Epidermal melanocyte (primary cell): ENCODE results near the gene GPC3.
"Not testable (repeated sequence)": the region's sequence is repeated elsewhere in the genome, so short reads cannot be mapped to it uniquely, and the experiment has no call there.

Source experiments
- DNase-seq: peaks from one replicate; pipeline ENCODE4 v3.0.0; 2011; ENCODE audit warnings: low spot score; ENCODE audit not compliant: insufficient read length

The GPC3 gene

GRCh38 chrX:133985164-133985966 lies at the start of gene GPC3:
GPC3 (minus strand) TSS chrX:133985594.
- DNase-seq = peak; percentile 33

DNA sequence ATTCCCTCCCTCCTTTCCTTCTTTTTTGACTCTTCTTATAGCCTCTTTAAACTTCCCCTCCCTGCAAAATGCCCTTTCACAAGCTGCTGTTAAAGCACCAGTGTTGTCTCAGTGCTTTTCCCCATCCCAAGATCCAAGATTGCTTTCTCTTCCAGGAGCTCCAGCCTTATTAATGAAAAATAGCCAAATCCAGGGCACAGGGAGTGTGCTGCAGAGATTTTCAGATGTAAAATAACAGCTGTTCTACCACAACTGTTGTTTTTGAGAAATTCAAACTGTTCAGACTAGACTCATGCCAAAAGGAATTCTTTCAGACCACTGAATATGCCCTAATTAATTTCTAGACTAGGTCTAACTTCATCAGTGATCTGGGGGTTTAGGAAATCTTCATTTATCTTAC lies 47.0 kb upstream of the GPC3 start:
- no peak for DNase-seq

GRCh38 chrX:134026565-134027311 lies 41.3 kb upstream of the GPC3 start:
- no peak for DNase-seq

DNA sequence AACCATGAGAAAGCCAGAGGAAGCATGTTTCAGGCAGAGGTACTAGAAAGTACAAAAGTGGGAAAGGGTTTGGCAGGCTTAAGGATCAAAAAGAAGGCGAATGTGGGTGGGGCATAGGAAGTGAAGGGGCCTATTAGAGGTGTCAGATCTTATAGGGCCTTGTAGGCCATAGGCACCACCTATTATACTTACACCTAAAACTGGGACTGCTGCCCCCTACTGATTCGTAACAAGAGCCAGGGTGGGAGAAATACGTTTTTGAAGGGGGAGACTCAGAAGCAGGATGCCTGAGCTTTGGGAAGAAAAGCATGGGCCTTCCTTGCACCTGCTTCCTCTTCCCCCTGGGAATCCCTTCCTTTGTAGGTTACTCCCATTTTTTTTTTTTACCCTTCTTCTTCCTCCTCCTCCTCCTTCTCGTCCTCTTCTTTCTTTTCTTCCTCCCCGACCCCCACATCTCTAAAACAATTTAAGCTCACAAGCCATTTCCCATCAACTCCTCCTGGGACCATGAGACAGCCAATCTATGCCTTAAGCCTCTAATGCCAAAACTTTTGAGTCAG lies 40.7 kb upstream of the GPC3 start:
- no peak for DNase-seq

DNA sequence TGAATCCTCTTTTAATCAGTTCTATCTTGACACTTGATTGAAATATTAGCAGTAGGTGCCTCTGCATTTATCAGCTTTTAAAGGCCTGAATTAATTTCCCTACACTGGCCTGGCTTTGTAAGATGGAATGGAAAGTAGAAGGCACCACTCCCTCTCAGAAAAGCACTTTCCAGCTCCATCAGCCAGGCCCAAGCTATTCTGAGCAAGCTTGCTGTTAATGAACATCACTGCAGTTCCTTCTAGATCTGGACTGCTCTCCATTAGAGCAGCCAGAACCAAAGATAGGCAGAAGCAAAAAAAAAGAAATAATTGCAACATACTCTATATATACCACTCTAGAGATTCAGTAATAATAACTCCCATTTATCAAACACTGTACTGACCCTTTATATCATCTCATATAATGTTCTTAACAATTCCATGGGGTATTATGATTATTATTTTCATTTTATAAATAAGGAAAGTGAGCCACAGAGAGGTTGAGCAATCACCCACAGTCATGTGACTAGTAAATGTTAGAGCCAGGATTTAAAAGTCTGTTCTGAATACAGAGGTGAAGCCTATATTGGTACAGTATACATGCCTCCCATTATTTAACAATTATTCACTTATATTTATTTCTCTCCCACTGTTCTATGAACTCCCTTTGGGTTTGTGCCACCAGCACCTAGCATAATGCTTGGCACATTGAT lies 39.4 kb upstream of the GPC3 start:
- no peak for DNase-seq

- DNase-seq = no peak
Measured at GRCh38 chrX:134023851-134024281, 38.5 kb upstream of the GPC3 start.

GRCh38 chrX:134020910-134021309 lies 35.5 kb upstream of the GPC3 start:
- DNase-seq = no peak

DNA sequence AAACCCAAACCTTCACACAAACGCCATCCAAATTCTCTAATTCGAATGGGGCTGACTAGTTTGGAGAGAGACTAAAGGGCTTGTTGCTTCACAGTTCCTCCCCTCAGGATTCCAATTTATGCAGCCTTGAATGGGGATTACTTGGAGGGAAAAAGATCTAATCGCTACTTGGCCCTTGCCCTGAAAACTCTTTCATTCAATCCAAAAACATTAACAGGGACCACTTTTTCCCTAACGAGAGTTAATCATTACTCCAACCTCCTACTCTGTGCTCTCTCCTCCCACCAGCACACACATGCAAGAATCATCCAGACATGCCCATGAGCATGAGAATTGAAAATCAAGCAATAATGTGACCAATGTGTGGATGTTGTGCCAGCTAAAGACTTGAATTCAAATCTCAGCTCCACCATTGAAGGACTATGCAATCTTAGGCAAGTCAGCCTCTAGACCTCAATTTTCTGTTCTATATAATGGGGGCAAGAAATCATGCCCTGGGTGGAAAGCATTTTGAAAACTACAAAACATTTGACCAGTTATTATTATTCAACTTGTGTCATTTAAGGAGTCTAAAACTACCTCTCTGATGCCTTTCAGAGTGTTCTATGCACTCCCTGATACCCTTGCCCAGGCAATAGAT lies 34.3 kb upstream of the GPC3 start:
- no peak for DNase-seq

GRCh38 chrX:134016309-134016708 lies 30.9 kb upstream of the GPC3 start:
- not testable (repeated sequence) for DNase-seq

DNA sequence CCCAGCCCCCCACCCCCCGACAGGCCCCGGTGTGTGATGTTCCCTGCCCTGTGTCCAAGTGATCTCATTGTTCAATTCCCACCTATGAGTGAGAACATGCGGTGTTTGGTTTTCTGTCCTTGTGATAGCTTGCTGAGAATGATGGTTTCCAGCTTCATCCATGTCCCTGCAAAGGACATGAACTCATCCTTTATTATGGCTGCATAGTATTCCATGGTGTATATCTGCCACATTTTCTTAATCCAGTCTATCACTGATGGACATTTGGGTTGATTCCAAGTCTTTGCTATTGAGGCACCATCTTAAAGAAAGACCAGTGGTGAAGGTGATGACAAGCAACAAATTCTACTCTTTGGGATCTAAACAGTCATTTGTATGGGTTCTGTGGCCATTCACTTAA lies 30.1 kb upstream of the GPC3 start:
- not testable (repeated sequence) for DNase-seq

- no peak for DNase-seq
Measured at GRCh38 chrX:134013524-134013923, 28.1 kb upstream of the GPC3 start.

GRCh38 chrX:134013092-134013497 lies 27.7 kb upstream of the GPC3 start:
- DNase-seq = no peak

GRCh38 chrX:134010690-134011089 lies 25.3 kb upstream of the GPC3 start:
- no peak for DNase-seq

GRCh38 chrX:134007716-134008115 lies 22.3 kb upstream of the GPC3 start:
- no peak for DNase-seq

DNA sequence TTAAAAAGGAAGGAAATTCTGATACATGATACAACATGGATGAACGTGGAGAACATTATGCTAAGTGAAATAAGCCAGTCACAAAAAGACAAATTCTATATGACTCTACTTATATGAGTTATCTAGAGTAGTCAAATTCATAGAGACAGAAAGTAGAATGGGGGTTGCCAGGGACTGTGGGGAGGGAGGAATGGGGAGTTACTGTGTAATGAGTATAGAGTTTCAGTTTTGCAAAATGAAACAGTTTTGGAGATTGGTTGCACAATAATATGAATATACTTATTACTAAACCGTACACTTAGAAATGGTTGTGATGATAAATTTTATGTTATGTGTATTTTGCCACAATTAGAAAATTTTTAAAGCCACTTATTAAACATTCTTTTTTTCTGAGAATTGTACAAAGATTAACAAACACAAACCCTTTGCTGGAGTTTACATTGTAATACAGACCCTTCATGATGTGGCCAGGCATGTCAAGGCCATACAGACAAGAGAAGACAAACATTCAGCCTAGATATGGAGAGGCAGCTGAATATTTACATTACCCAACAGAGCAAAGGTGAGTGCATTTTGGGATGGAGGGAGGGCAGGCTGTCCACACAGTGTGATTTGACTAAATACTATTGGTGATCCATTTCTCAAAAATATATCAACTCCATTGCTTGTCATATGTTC lies 21.2 kb upstream of the GPC3 start:
- no peak for DNase-seq

DNA sequence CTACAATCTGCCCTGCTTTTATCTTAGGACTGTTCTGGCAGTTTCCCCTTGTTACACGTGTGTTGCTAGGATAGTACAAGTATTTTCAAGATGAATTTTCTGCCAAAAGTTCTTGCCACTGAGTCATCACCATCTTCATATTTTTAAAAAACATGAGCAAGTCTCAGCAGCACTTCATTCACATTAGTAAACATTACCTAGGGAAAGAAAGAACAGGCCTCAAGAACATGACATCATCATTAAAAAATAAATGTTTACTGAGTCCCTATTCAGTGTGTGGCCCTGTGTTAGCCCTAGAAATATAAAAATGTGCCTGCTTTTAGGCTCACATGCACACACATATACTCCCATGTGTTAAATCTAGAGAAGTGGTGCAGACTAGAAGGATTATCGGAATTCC lies 18.7 kb upstream of the GPC3 start:
- DNase-seq = no peak

- DNase-seq = no peak
Measured at GRCh38 chrX:134002921-134003615, 17.7 kb upstream of the GPC3 start.

- DNase-seq = no peak
Measured at GRCh38 chrX:134000260-134001245, 15.2 kb upstream of the GPC3 start.
